ENCODE results near the gene SULT1E1. TPM values are rescaled to one million over a fixed set of nuclear protein-coding genes. Genes with fewer than 3 reads are reported as not detected.

Gene SULT1E1
- total RNA-seq, 1 donor from 2014 or later = not detected

- no peak for DNase-seq (ENCODE audit: low read depth)
- no peaks in the 10 kb centered on the region for H3K36me3 Mint-ChIP-seq (ENCODE audit: low read depth, unreplicated experiment)
Measured at GRCh38 chr4:69823481-69824186, 36.3 kb downstream of the SULT1E1 start.

GRCh38 chr4:69823048-69823447, 36.9 kb downstream of the SULT1E1 start:
- Mint-ChIP-seq H3K27ac (ENCODE audit: unreplicated experiment) (no peak overlapping the region), H3K9me3 (ENCODE audit: unreplicated experiment) (peaks cover 6% of the 10 kb centered on the region), H3K4me3 (ENCODE audit: unreplicated experiment) (no peak overlapping the region), H3K36me3 (ENCODE audit: low read depth, unreplicated experiment) (no peaks in the 10 kb centered on the region), H3K4me1 (ENCODE audit: low read depth, unreplicated experiment) (no peaks in the 10 kb centered on the region), H3K27me3 (ENCODE audit: low read depth, unreplicated experiment) (no peaks in the 10 kb centered on the region)
- FAIRE-seq (no peak), DNase-seq (ENCODE audit: low read depth) (no peak)
- H3K27ac ChIP-seq (ENCODE audit: low read depth, low read length) = no peak overlapping the region
- no peak for TF ChIP-seq CTCF (IDR thresholded peaks at IDR 0.05; ENCODE audit: insufficient read depth, low read depth, low read length)
- TF ChIP-seq EZH2 (IDR thresholded peaks at IDR 0.05; ENCODE audit: insufficient read depth, low read length) = no peak
- no peaks in the 10 kb centered on the region for H3K79me2 ChIP-seq (ENCODE audit: insufficient read depth, low read length)
- H3K4me3 ChIP-seq (ENCODE audit: insufficient read depth, low read depth, low read length) = no peak overlapping the region
- no peaks in the 10 kb centered on the region for H4K20me1 ChIP-seq (ENCODE audit: insufficient read depth, low read length)
- no peak overlapping the region for H2AFZ ChIP-seq (ENCODE audit: low read depth, low read length)
- H3K9ac ChIP-seq (ENCODE audit: low read length) = no peak overlapping the region
- H3K36me3 ChIP-seq (ENCODE audit: insufficient read depth, low read length) = no peaks in the 10 kb centered on the region
- H3K27me3 ChIP-seq (ENCODE audit: insufficient read depth, low read length) = no peaks in the 10 kb centered on the region
- no peaks in the 10 kb centered on the region for H3K4me1 ChIP-seq (ENCODE audit: insufficient read depth, low read length)
- no peaks in the 10 kb centered on the region for H3K9me3 ChIP-seq (ENCODE audit: insufficient read depth, low read depth, low read length)
- no peak overlapping the region for H3K4me2 ChIP-seq (ENCODE audit: low read length)

More at GRCh38 chr4:69823481-69824186, 36.3 kb downstream of the SULT1E1 start:
- no peaks in the 10 kb centered on the region for H3K9me3 ChIP-seq (ENCODE audit: insufficient read depth, low read depth, low read length)
- peaks cover 6% of the 10 kb centered on the region for H3K9me3 Mint-ChIP-seq (ENCODE audit: unreplicated experiment)
- no peaks in the 10 kb centered on the region for H4K20me1 ChIP-seq (ENCODE audit: insufficient read depth, low read length)
- no peak overlapping the region for H3K4me2 ChIP-seq (ENCODE audit: low read length)
- FAIRE-seq = no peak
- H3K4me1 Mint-ChIP-seq (ENCODE audit: low read depth, unreplicated experiment) = no peaks in the 10 kb centered on the region
- no peak overlapping the region for H3K9ac ChIP-seq (ENCODE audit: low read length)
- no peaks in the 10 kb centered on the region for H3K79me2 ChIP-seq (ENCODE audit: insufficient read depth, low read length)
- H3K4me1 ChIP-seq (ENCODE audit: insufficient read depth, low read length) = no peaks in the 10 kb centered on the region
- H3K27me3 Mint-ChIP-seq (ENCODE audit: low read depth, unreplicated experiment) = no peaks in the 10 kb centered on the region
- H3K27ac Mint-ChIP-seq (ENCODE audit: unreplicated experiment) = no peak overlapping the region
- TF ChIP-seq CTCF (IDR thresholded peaks at IDR 0.05; ENCODE audit: insufficient read depth, low read depth, low read length) (peak; percentile 43), EZH2 (IDR thresholded peaks at IDR 0.05; ENCODE audit: insufficient read depth, low read length) (no peak)
- no peak overlapping the region for H2AFZ ChIP-seq (ENCODE audit: low read depth, low read length)
- no peak overlapping the region for H3K27ac ChIP-seq (ENCODE audit: low read depth, low read length)
- H3K36me3 ChIP-seq (ENCODE audit: insufficient read depth, low read length) = no peaks in the 10 kb centered on the region
- no peaks in the 10 kb centered on the region for H3K27me3 ChIP-seq (ENCODE audit: insufficient read depth, low read length)
- H3K4me3 ChIP-seq (ENCODE audit: insufficient read depth, low read depth, low read length) = no peak overlapping the region
- no peak overlapping the region for H3K4me3 Mint-ChIP-seq (ENCODE audit: unreplicated experiment)

GRCh38 chr4:69822198-69822597, 37.7 kb downstream of the SULT1E1 start:
- Histone ChIP-seq H3K9me3 (ENCODE audit: insufficient read depth, low read depth, low read length) (no peaks in the 10 kb centered on the region), H3K27me3 (ENCODE audit: insufficient read depth, low read length) (no peaks in the 10 kb centered on the region), H3K4me3 (ENCODE audit: insufficient read depth, low read depth, low read length) (no peak overlapping the region), H3K36me3 (ENCODE audit: insufficient read depth, low read length) (no peaks in the 10 kb centered on the region), H4K20me1 (ENCODE audit: insufficient read depth, low read length) (no peaks in the 10 kb centered on the region), H3K27ac (ENCODE audit: low read depth, low read length) (no peak overlapping the region), H3K4me1 (ENCODE audit: insufficient read depth, low read length) (no peaks in the 10 kb centered on the region), H3K79me2 (ENCODE audit: insufficient read depth, low read length) (no peaks in the 10 kb centered on the region), H3K4me2 (ENCODE audit: low read length) (no peak overlapping the region), H3K9ac (ENCODE audit: low read length) (no peak overlapping the region), H2AFZ (ENCODE audit: low read depth, low read length) (no peak overlapping the region)
- FAIRE-seq = no peak
- Mint-ChIP-seq H3K27me3 (ENCODE audit: low read depth, unreplicated experiment) (no peaks in the 10 kb centered on the region), H3K4me1 (ENCODE audit: low read depth, unreplicated experiment) (no peaks in the 10 kb centered on the region), H3K36me3 (ENCODE audit: low read depth, unreplicated experiment) (no peaks in the 10 kb centered on the region), H3K27ac (ENCODE audit: unreplicated experiment) (no peak overlapping the region), H3K4me3 (ENCODE audit: unreplicated experiment) (no peak overlapping the region), H3K9me3 (ENCODE audit: unreplicated experiment) (peaks cover 3% of the 10 kb centered on the region)
- no peak for DNase-seq (ENCODE audit: low read depth)
- TF ChIP-seq EZH2 (IDR thresholded peaks at IDR 0.05; ENCODE audit: insufficient read depth, low read length) = no peak
- TF ChIP-seq CTCF (IDR thresholded peaks at IDR 0.05; ENCODE audit: insufficient read depth, low read depth, low read length) = no peak
